ENCODE data around the gene SGPP2. TPM values are rescaled to one million over a fixed set of nuclear protein-coding genes. Genes with fewer than 3 reads are reported as not detected.

SGPP2 gene
- total and polyA plus RNA-seq, 4 experiments from 2014 or later = 2.1 to 9.9 (median 5.5) TPM

- peaks cover 0 to 13% (median 8%) of the 10 kb centered on the region in 4 donors for H3K4me1 Mint-ChIP-seq
- H3K9me3 ChIP-seq (ENCODE audit: control insufficient read depth in 1 of 2, low read length in 2 of 2) = no peaks in the 10 kb centered on the region
- DNase-seq = no peak
- no peak overlapping the region for H3K4me3 ChIP-seq (ENCODE audit: low read length in 2 of 2)
- H3K4me1 ChIP-seq (ENCODE audit: insufficient read depth, low read length) = no peaks in the 10 kb centered on the region
- POLR2A ChIA-PET (ENCODE audit: partially characterized antibody) = no interaction called here
- intact Hi-C loops (cut with micrococcal nuclease) = no loop called here
- H3K36me3 Mint-ChIP-seq = peaks cover 0 to 2% of the 10 kb centered on the region in 2 donors
- H3K4me3 Mint-ChIP-seq = no peak overlapping the region
- H3K27me3 ChIP-seq (ENCODE audit: insufficient read depth, low read length) = no peaks in the 10 kb centered on the region
- CTCF ChIA-PET (ENCODE audit: partially characterized antibody) = no interaction called here
- no peak overlapping the region for H3K27ac ChIP-seq (ENCODE audit: low read depth, low read length)
- no peaks in the 10 kb centered on the region for H3K36me3 ChIP-seq (ENCODE audit: insufficient read depth, low read length)
- H3K9me3 Mint-ChIP-seq = no peaks in the 10 kb centered on the region
- peaks cover 0 to 1% of the 10 kb centered on the region in 2 donors for H3K27me3 Mint-ChIP-seq
- H3K27ac Mint-ChIP-seq = no peak overlapping the region
Measured at GRCh38 chr2:222450021-222450420, 25.7 kb downstream of the SGPP2 start.

GRCh38 chr2:222451224-222451674 lies 26.9 kb downstream of the SGPP2 start:
- peaks cover 0 to 13% (median 8%) of the 10 kb centered on the region in 4 donors for H3K4me1 Mint-ChIP-seq
- H3K4me3 Mint-ChIP-seq = no peak overlapping the region

GRCh38 chr2:222452422-222452950 lies 28.1 kb downstream of the SGPP2 start:
- H3K27ac Mint-ChIP-seq = no peak overlapping the region
- H3K27me3 Mint-ChIP-seq = peaks cover 0 to 1% of the 10 kb centered on the region in 2 donors

More at GRCh38 chr2:222451224-222451674, 26.9 kb downstream of the SGPP2 start:
- Histone ChIP-seq H3K27me3 (ENCODE audit: insufficient read depth, low read length) (no peaks in the 10 kb centered on the region), H3K4me1 (ENCODE audit: insufficient read depth, low read length) (no peaks in the 10 kb centered on the region), H3K4me3 (ENCODE audit: low read length in 2 of 2) (no peak overlapping the region), H3K36me3 (ENCODE audit: insufficient read depth, low read length) (no peaks in the 10 kb centered on the region), H3K9me3 (ENCODE audit: control insufficient read depth in 1 of 2, low read length in 2 of 2) (no peaks in the 10 kb centered on the region), H3K27ac (ENCODE audit: low read depth, low read length) (no peak overlapping the region)
- CTCF ChIA-PET (ENCODE audit: partially characterized antibody) = no interaction called here
- POLR2A ChIA-PET (ENCODE audit: partially characterized antibody) = no interaction called here
- no peak overlapping the region for H3K27ac Mint-ChIP-seq
- intact Hi-C loops (cut with micrococcal nuclease) = no loop called here
- H3K36me3 Mint-ChIP-seq = peaks cover 0 to 2% of the 10 kb centered on the region in 2 donors
- peaks cover 0 to 2% (median 0%) of the 10 kb centered on the region in 8 donors for H3K9me3 Mint-ChIP-seq
- DNase-seq = no peak
- peaks cover 0 to 1% of the 10 kb centered on the region in 2 donors for H3K27me3 Mint-ChIP-seq

GRCh38 chr2:222456479-222457077 lies 32.2 kb downstream of the SGPP2 start:
- ChIA-PET POLR2A (ENCODE audit: partially characterized antibody) (no interaction called here), CTCF (ENCODE audit: partially characterized antibody) (no interaction called here)
- Histone ChIP-seq H3K9me3 (ENCODE audit: control insufficient read depth in 1 of 2, low read length in 2 of 2) (no peaks in the 10 kb centered on the region), H3K4me3 (ENCODE audit: low read length in 2 of 2) (no peak overlapping the region), H3K27ac (ENCODE audit: low read depth, low read length) (no peak overlapping the region), H3K4me1 (ENCODE audit: insufficient read depth, low read length) (no peaks in the 10 kb centered on the region), H3K36me3 (ENCODE audit: insufficient read depth, low read length) (no peaks in the 10 kb centered on the region), H3K27me3 (ENCODE audit: insufficient read depth, low read length) (no peaks in the 10 kb centered on the region)
- Mint-ChIP-seq H3K4me3 (no peak overlapping the region), H3K36me3 (no peaks in the 10 kb centered on the region), H3K9me3 (peaks cover 0 to 2% (median 0%) of the 10 kb centered on the region in 8 donors), H3K27ac (no peak overlapping the region), H3K4me1 (peaks cover 0 to 5% (median 1%) of the 10 kb centered on the region in 4 donors), H3K27me3 (peaks cover 0 to 1% of the 10 kb centered on the region in 2 donors)
- intact Hi-C loops (cut with micrococcal nuclease) = no loop called here
- DNase-seq = no peak

More at GRCh38 chr2:222452422-222452950, 28.1 kb downstream of the SGPP2 start:
- POLR2A ChIA-PET (ENCODE audit: partially characterized antibody) = no interaction called here
- Mint-ChIP-seq H3K4me3 (no peak overlapping the region), H3K9me3 (peaks cover 0 to 2% (median 0%) of the 10 kb centered on the region in 8 donors), H3K36me3 (peaks cover 0 to under 1% of the 10 kb centered on the region in 2 donors), H3K4me1 (peaks cover 0 to 10% (median 6%) of the 10 kb centered on the region in 4 donors)
- H3K27ac ChIP-seq (ENCODE audit: low read depth, low read length) = no peak overlapping the region
- intact Hi-C loops (cut with micrococcal nuclease) = no loop called here
- H3K27me3 ChIP-seq (ENCODE audit: insufficient read depth, low read length) = no peaks in the 10 kb centered on the region
- DNase-seq = no peak
- no peaks in the 10 kb centered on the region for H3K4me1 ChIP-seq (ENCODE audit: insufficient read depth, low read length)
- CTCF ChIA-PET (ENCODE audit: partially characterized antibody) = no interaction called here
- no peaks in the 10 kb centered on the region for H3K9me3 ChIP-seq (ENCODE audit: control insufficient read depth in 1 of 2, low read length in 2 of 2)
- H3K36me3 ChIP-seq (ENCODE audit: insufficient read depth, low read length) = no peaks in the 10 kb centered on the region
- H3K4me3 ChIP-seq (ENCODE audit: low read length in 2 of 2) = no peak overlapping the region

- Histone ChIP-seq H3K36me3 (ENCODE audit: insufficient read depth, low read length) (no peaks in the 10 kb centered on the region), H3K9me3 (ENCODE audit: control insufficient read depth in 1 of 2, low read length in 2 of 2) (no peaks in the 10 kb centered on the region), H3K27me3 (ENCODE audit: insufficient read depth, low read length) (no peaks in the 10 kb centered on the region), H3K4me3 (ENCODE audit: low read length in 2 of 2) (no peak overlapping the region), H3K27ac (ENCODE audit: low read depth, low read length) (no peak overlapping the region), H3K4me1 (ENCODE audit: insufficient read depth, low read length) (no peaks in the 10 kb centered on the region)
- no peak overlapping the region for H3K4me3 Mint-ChIP-seq
- peaks cover 0 to 5% (median 0%) of the 10 kb centered on the region in 4 donors for H3K4me1 Mint-ChIP-seq
- no peak for DNase-seq
- intact Hi-C loops (cut with micrococcal nuclease) = no loop called here
- ChIA-PET POLR2A (ENCODE audit: partially characterized antibody) (no interaction called here), CTCF (ENCODE audit: partially characterized antibody) (interaction anchor here (0.6 kb wide), 1 partner anchor 255 kb away, joined by 3 read pairs; no protein-coding TSS in a partner anchor)
- H3K27me3 Mint-ChIP-seq = no peaks in the 10 kb centered on the region
- H3K36me3 Mint-ChIP-seq = no peaks in the 10 kb centered on the region
- H3K27ac Mint-ChIP-seq = no peak overlapping the region
- H3K9me3 Mint-ChIP-seq = peaks cover 0 to 4% (median 0%) of the 10 kb centered on the region in 8 donors
Measured at GRCh38 chr2:222459983-222460382, 35.6 kb downstream of the SGPP2 start.

GRCh38 chr2:222465746-222466145 lies 41.4 kb downstream of the SGPP2 start:
- Histone ChIP-seq H3K36me3 (ENCODE audit: insufficient read depth, low read length) (no peaks in the 10 kb centered on the region), H3K9me3 (ENCODE audit: control insufficient read depth in 1 of 2, low read length in 2 of 2) (no peaks in the 10 kb centered on the region), H3K4me3 (ENCODE audit: low read length in 2 of 2) (no peak overlapping the region), H3K27ac (ENCODE audit: low read depth, low read length) (no peak overlapping the region), H3K4me1 (ENCODE audit: insufficient read depth, low read length) (no peaks in the 10 kb centered on the region), H3K27me3 (ENCODE audit: insufficient read depth, low read length) (no peaks in the 10 kb centered on the region)
- no peak overlapping the region for H3K27ac Mint-ChIP-seq
- H3K4me3 Mint-ChIP-seq = peak overlapping the region in 1 of 8 donors; percentile 26
- CTCF ChIA-PET (ENCODE audit: partially characterized antibody) = no interaction called here
- H3K9me3 Mint-ChIP-seq = peaks cover 0 to 4% (median 0%) of the 10 kb centered on the region in 8 donors
- H3K36me3 Mint-ChIP-seq = peaks cover 0 to 3% of the 10 kb centered on the region in 2 donors
- peaks cover 0 to 5% (median 2%) of the 10 kb centered on the region in 4 donors for H3K4me1 Mint-ChIP-seq
- intact Hi-C loops (cut with micrococcal nuclease) = no loop called here
- DNase-seq = no peak
- H3K27me3 Mint-ChIP-seq = no peaks in the 10 kb centered on the region
- POLR2A ChIA-PET (ENCODE audit: partially characterized antibody) = no interaction called here

GRCh38 chr2:222468346-222468745 lies 44.0 kb downstream of the SGPP2 start:
- H3K4me3 Mint-ChIP-seq = no peak overlapping the region
- peaks cover 0 to 3% of the 10 kb centered on the region in 2 donors for H3K36me3 Mint-ChIP-seq
- H3K27me3 Mint-ChIP-seq = no peaks in the 10 kb centered on the region
- ChIA-PET CTCF (ENCODE audit: partially characterized antibody) (no interaction called here), POLR2A (ENCODE audit: partially characterized antibody) (no interaction called here)
- no peak overlapping the region for H3K4me3 ChIP-seq (ENCODE audit: low read length in 2 of 2)
- H3K4me1 Mint-ChIP-seq = peaks cover 0 to 5% (median 0%) of the 10 kb centered on the region in 4 donors
- H3K27me3 ChIP-seq (ENCODE audit: insufficient read depth, low read length) = no peaks in the 10 kb centered on the region
- H3K27ac Mint-ChIP-seq = no peak overlapping the region
- intact Hi-C loops (cut with micrococcal nuclease) = no loop called here
- H3K27ac ChIP-seq (ENCODE audit: low read depth, low read length) = no peak overlapping the region
- peaks cover 0 to 2% (median 0%) of the 10 kb centered on the region in 8 donors for H3K9me3 Mint-ChIP-seq
- no peaks in the 10 kb centered on the region for H3K4me1 ChIP-seq (ENCODE audit: insufficient read depth, low read length)
- no peaks in the 10 kb centered on the region for H3K36me3 ChIP-seq (ENCODE audit: insufficient read depth, low read length)
- H3K9me3 ChIP-seq (ENCODE audit: control insufficient read depth in 1 of 2, low read length in 2 of 2) = no peaks in the 10 kb centered on the region
- DNase-seq = no peak

All from CD4-positive, alpha-beta memory T cell (primary cell).